HG03060 (cell line): Measurements from ENCODE around the gene GLYR1.
A peak's percentile ranks its signal among the peaks of the same experiment; 100 is the strongest.

Experiments
- ATAC-seq: cut with Tn5 transposase; IDR thresholded peaks from one replicate; pipeline ENCODE4 v1.9.1; 2021; ENCODE audit warnings: low read depth, moderate number of reproducible peaks; ENCODE audit not compliant: unreplicated experiment

Gene GLYR1

GRCh38 chr16:4813251-4814003, 33.7 kb downstream of the GLYR1 start:
- ATAC-seq, result no peak

GRCh38 chr16:4811773-4812172, 35.3 kb downstream of the GLYR1 start:
- ATAC-seq, result no peak

GRCh38 chr16:4811242-4811641, 35.8 kb downstream of the GLYR1 start:
- ATAC-seq, result no peak

GRCh38 chr16:4806280-4806679, 40.8 kb downstream of the GLYR1 start:
- ATAC-seq, result no peak

- ATAC-seq, result no peak
Measured at GRCh38 chr16:4805231-4805630, 41.9 kb downstream of the GLYR1 start.

GRCh38 chr16:4803898-4804762, 43.0 kb downstream of the GLYR1 start:
- no peak for ATAC-seq

- ATAC-seq, result no peak
Measured at GRCh38 chr16:4803401-4803844, 43.7 kb downstream of the GLYR1 start.

GRCh38 chr16:4802659-4803287, 44.3 kb downstream of the GLYR1 start:
- peak; percentile 95 for ATAC-seq

GRCh38 chr16:4801962-4802658, 45.0 kb downstream of the GLYR1 start, which contains the start of gene ROGDI:
TSS of gene ROGDI (minus strand) at chr16:4802633. CDS start at chr16:4802571, 62 bp downstream.
- ATAC-seq, result peak; percentile 14

GRCh38 chr16:4801051-4801961, 45.8 kb downstream of the GLYR1 start:
- ATAC-seq, result no peak

GRCh38 chr16:4800290-4801041, 46.6 kb downstream of the GLYR1 start:
- ATAC-seq, result no peak

GRCh38 chr16:4799171-4799855, 47.8 kb downstream of the GLYR1 start:
- no peak for ATAC-seq

GRCh38 chr16:4798456-4798855, 48.6 kb downstream of the GLYR1 start:
- ATAC-seq, result no peak

- no peak for ATAC-seq
Measured at GRCh38 chr16:4797805-4798252, 49.3 kb downstream of the GLYR1 start.

GRCh38 chr16:4796982-4797804, 49.9 kb downstream of the GLYR1 start:
- no peak for ATAC-seq

GRCh38 chr16:4795828-4796572, 51.1 kb downstream of the GLYR1 start:
- no peak for ATAC-seq
